ENCODE measurements around the gene TRMT44. TPM values are rescaled to one million over a fixed set of nuclear protein-coding genes. Genes with fewer than 3 reads are reported as not detected.
"Not testable (repeated sequence)": the region's sequence is repeated elsewhere in the genome, so short reads cannot be mapped to it uniquely, and the experiment has no call there.

The TRMT44 gene
- total RNA-seq, 4 donors from 2014 or later, result 39.0 to 61.0 (median 49.2) TPM

- intact Hi-C loops (cut with DNase I; ENCODE audit: low total_unique reads), result no loop called here
- TF ChIP-seq, protein P1, sequence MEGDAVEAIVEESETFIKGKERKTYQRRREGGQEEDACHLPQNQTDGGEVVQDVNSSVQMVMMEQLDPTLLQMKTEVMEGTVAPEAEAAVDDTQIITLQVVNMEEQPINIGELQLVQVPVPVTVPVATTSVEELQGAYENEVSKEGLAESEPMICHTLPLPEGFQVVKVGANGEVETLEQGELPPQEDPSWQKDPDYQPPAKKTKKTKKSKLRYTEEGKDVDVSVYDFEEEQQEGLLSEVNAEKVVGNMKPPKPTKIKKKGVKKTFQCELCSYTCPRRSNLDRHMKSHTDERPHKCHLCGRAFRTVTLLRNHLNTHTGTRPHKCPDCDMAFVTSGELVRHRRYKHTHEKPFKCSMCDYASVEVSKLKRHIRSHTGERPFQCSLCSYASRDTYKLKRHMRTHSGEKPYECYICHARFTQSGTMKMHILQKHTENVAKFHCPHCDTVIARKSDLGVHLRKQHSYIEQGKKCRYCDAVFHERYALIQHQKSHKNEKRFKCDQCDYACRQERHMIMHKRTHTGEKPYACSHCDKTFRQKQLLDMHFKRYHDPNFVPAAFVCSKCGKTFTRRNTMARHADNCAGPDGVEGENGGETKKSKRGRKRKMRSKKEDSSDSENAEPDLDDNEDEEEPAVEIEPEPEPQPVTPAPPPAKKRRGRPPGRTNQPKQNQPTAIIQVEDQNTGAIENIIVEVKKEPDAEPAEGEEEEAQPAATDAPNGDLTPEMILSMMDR (IDR thresholded peaks at IDR 0.05), result no peak
- TF ChIP-seq POLR2A (IDR thresholded peaks at IDR 0.05), result no peak
- no peak overlapping the region for H3K4me3 ChIP-seq (ENCODE audit: low read depth, poor library complexity, severe bottlenecking)
- 92 to 97% methylated on average over 5 of the region's 5 CpGs for WGBS, 2 donors
- DNase-seq (ENCODE audit: low spot score in 2 of 2), result no peak
Observed at GRCh38 chr4:8412288-8412687, 28.3 kb upstream of the TRMT44 start.

DNA sequence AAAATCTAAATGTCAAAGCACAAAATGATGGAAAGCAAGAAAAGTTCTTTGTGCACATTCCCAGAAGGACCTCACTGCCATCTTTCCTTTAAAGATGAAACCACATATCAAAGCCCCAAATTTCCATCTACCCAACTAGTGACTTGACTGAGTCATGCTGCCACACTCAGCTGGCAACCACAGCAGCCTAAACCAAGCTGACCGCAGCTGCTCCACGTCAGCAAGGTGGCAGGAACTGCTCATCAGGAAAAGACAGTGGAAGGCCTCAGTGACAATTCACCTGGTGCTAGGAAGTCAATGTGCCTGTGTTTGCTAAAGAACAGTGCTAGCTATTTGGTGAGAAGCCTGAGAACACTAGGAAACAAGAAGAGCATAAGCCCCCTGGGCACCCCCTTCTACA lies 26.2 kb upstream of the TRMT44 start:
- intact Hi-C loops (cut with DNase I; ENCODE audit: low total_unique reads), result no loop called here
- TF ChIP-seq, protein P1 (IDR thresholded peaks at IDR 0.05), result no peak
- 74 to 83% methylated on average over 2 of the region's 2 CpGs for WGBS, 2 donors
- H3K4me3 ChIP-seq (ENCODE audit: low read depth, poor library complexity, severe bottlenecking), result no peak overlapping the region
- no peak for DNase-seq (ENCODE audit: low spot score in 2 of 2)

DNA sequence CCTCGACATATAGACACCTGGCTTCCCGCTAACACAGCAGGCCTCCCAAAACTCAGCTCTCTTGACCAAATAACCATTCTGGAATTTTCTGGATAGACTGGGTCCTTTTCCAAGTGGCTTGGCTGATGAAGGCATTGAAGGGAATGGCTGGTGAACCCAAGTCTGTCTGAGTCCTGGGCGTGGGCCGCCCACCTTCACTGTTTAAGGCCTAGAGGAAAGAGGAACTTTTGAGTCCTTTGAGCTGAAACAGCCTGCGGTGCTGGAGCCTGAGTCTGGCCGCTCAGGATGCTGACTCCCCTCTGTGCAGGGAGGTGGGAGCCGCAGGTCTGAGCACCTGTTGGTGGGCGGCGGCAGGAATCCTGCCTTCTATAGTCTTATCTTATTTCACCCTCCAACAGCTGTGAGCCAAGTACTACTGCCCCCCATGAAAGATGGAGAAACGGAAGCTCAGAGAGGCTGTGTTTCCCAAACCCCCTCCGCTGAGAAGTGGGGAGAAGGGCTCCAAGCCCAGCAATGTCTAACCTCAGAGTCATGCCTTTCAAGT lies 23.4 kb upstream of the TRMT44 start:
- DNase-seq (ENCODE audit: low spot score in 2 of 2), result no peak
- intact Hi-C loops (cut with DNase I; ENCODE audit: low total_unique reads), result no loop called here
- TF ChIP-seq, protein P1 (IDR thresholded peaks at IDR 0.05), result no peak
- H3K4me3 ChIP-seq (ENCODE audit: low read depth, poor library complexity, severe bottlenecking), result no peak overlapping the region
- WGBS, 2 donors, result 90 to 93% methylated on average over 11 of the region's 11 CpGs

GRCh38 chr4:8419222-8420041 lies 21.1 kb upstream of the TRMT44 start:
- H3K4me3 ChIP-seq (ENCODE audit: low read depth, poor library complexity, severe bottlenecking), result no peak overlapping the region
- WGBS, 2 donors, result 88 to 90% methylated on average over 12 of the region's 12 CpGs
- intact Hi-C loops (cut with DNase I; ENCODE audit: low total_unique reads), result no loop called here
- TF ChIP-seq, protein P1 (IDR thresholded peaks at IDR 0.05), result no peak
- TF ChIP-seq POLR2A (IDR thresholded peaks at IDR 0.05), result no peak
- DNase-seq (ENCODE audit: low spot score in 2 of 2), result no peak

DNA sequence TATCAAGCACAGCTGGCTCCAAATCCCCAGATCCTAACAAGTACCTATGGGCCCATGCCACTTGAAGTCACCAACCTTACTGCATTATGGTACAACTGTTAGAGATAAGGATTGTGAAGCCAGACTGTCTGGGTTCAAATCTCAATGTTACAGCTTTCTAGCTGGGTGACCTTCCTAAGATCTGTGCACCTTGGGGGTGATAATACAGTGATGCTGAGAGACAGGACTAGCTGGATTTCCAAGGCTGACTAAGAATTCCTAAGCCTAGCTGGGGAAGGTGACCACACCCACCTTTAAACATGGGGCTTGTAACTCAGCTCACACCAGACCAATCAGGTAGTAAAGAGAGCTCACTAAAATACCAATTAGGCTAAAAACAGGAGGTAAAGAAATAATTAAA lies 20.4 kb upstream of the TRMT44 start:
- H3K4me3 ChIP-seq (ENCODE audit: low read depth, poor library complexity, severe bottlenecking); DNase-seq (ENCODE audit: low spot score in 2 of 2); intact Hi-C loops (cut with DNase I; ENCODE audit: low total_unique reads): not testable (repeated sequence)

- TF ChIP-seq, protein P1 (IDR thresholded peaks at IDR 0.05), result no peak
- TF ChIP-seq POLR2A (IDR thresholded peaks at IDR 0.05), result no peak
- no peak for DNase-seq (ENCODE audit: low spot score in 2 of 2)
- 45 to 58% methylated on average over 4 of the region's 4 CpGs for WGBS, 2 donors
- intact Hi-C loops (cut with DNase I; ENCODE audit: low total_unique reads), result no loop called here
- no peak overlapping the region for H3K4me3 ChIP-seq (ENCODE audit: low read depth, poor library complexity, severe bottlenecking)
Observed at GRCh38 chr4:8422327-8422726, 18.2 kb upstream of the TRMT44 start.
